Measurements from ENCODE around the gene WDR19.
A peak's percentile ranks its signal among the peaks of the same experiment; 100 is the strongest.
"Not testable (repeated sequence)": the region's sequence is repeated elsewhere in the genome, so short reads cannot be mapped to it uniquely, and the experiment has no call there.

Gene WDR19

DNA sequence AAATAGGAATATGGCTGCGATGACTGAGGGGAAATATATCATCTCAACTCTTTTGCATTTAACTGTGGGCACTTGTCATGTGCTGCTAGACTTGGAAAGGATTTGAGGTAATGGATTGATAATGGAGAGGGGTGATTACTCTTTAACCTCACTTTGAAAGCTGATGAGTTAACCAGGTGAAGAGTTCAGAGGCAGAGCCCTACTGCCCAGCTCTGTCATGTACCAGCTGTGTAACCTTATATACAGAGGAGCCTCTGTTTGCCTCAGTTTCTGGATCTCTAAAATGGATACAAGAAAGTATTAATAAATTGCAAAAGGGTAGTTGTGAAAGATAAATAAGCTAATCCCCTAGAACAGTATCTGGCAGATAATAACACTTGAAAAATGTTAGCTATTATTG is 51.5 kb downstream of the WDR19 start:
- DNase-seq, result no peak

DNA sequence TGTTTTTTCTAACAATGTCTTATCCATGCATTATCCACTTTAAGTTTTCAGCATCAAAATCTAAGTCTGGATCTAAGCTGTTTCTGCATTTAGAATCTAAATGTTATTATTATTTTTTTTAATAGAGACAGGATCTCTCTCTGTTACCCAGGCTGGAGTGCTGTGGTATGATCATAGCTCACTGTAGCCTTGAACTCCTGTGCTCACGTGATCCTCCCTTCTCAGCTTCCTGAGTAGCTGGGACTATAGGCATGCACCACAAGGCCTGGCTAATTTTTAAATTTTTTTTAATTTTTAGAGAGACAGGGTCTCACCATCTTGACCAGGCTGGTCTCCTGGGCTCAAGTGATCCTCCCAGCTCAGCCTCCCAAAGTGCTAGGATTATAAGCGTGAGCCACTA is 52.7 kb downstream of the WDR19 start:
- DNase-seq, result no peak

DNA sequence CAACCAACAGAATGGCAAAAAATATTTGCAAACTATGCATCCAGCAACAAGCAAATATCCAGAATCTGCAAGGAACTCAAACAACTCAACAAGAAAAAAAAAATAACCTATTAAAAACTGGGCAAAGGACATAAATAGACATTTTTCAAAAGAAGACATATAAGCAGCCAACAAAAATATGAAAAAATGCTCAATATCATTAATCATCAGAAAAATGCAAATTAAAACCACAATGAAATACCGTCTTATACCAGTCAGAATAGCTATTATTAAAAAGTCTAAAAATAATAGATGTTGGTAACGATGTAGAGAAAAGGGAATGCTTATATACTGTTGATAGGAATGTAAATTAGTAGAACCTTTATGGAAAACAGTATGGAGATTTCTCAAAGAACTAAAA is 53.4 kb downstream of the WDR19 start:
- DNase-seq, result no peak

DNA sequence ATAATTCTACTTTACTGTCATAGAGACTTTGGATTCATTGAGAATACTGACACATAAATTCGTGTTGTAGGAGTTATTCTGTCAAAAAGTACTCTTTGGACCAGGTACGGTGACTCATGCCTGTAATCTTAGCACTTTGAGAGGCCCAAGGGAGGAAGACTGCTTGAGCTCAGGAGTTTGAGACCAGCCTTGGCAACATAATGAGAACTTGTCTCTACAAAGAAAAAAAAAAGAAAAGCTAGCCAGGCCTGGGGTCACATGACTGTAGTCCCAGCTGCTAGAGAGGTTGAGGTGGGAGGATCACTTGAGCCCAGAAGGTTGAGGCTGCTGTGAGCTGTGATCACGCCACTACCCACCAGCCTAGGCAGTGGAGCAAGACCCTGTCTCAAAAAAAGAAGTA is 54.9 kb downstream of the WDR19 start:
- no peak for DNase-seq

DNA sequence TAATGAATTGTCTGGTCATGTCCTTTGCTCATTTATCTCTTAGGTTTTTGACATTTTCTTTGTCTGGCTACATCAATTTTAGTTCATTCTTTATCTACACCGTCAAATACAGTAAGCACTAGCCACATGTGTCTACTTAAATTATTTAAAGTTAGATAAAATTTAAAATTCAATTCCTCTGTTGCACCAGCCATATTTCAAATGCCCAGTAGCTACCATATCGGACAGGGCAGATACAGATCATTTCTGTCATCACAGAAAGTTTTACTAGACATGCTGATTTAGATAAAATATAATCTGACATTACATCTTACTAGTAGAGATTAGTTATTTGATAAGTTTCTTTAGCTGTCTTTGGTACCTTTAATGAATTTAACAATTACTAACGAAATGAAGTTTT is 61.1 kb downstream of the WDR19 start:
- DNase-seq, result no peak

DNA sequence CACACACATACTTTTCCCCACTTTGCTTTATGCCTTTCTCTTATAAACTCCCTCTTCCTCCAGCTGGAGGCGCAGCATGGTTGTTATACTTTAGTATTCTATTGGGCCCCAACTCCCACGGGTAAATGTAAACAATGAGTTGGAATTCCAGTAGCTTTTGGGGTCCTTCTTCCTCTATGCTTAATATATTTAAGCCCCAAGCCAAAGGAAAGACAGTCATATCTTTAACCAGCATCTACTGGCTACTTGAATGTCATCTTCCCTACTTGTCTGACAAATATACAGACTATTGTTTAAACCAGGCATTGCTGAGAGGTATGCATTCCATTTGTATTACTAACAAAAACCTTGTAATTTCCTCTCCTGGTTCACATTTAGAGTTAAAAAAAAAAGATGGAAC is 72.9 kb downstream of the WDR19 start:
- peak in 1 of 2 experiments; percentile 2 for DNase-seq

DNA sequence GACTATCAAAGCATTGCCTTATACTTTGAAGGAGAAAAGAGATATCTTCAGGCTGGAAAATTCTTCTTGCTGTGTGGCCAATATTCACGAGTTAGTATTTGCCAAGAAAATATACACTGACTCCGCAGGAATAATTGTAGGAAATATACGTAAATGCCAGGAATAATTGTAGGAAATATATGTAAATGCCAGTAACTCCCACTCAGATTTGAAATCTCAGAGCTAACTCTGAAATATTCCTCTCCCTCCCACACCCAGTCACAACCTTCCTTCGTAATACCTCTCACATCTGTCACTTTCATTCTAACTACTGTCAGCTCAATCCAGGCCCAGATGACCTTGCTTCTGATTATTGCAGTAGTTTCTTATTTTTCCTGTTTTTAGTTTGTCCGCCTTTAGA is 73.5 kb downstream of the WDR19 start:
- DNase-seq, result no peak

DNA sequence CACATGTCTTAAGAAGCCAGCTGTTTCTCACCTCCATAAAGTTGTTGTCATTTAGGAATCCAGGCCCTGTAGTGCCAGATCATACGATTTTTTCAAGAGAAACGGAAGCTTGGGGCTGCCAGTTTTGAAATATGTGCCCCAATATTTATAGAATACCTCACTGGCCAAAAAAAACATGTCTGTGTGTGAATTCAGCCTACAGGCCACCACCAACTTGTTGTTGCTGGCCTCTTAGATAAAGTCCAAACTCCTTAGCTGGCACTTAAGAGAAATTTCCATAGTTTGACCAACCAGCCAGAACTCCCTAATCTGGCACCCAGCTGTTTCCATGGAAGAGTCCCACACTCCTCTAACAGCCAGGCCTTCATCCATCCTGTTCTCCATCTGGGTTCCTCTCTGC is 74.1 kb downstream of the WDR19 start:
- no peak for DNase-seq

DNA sequence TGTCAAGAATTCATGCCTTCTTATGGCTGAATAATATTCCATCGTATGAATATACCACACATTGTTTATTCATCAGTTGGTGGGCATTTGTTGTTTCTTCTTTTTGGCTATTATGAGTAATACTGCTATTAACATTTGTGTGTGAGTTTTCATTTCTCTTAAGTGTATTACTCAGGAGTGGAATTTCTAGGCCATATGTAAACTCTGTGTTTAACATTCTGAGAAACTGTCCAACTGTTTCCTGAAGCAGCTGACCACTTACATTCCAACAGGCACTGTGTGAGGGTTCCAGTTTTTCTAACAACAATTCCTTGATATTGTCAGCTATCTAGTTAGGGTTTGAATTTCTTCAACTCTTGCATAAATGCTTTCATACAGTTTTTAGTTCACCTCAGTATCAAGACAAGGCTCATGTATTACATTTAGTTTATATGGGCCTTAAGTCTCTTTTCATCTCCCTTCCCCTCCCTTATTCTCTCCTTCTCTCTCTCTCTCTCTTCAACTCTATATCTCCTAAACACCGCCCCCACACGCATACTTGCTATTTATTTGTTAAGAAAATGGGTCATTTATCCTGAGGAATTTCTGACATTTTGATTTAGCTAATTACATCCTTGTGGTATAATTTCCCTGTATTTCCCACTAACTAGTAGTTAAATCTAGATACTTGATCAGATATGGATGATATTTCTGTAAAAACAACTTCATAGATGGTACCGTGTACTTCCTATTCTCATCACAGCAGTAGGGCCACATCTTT is 77.4 kb downstream of the WDR19 start:
- no peak for DNase-seq

DNA sequence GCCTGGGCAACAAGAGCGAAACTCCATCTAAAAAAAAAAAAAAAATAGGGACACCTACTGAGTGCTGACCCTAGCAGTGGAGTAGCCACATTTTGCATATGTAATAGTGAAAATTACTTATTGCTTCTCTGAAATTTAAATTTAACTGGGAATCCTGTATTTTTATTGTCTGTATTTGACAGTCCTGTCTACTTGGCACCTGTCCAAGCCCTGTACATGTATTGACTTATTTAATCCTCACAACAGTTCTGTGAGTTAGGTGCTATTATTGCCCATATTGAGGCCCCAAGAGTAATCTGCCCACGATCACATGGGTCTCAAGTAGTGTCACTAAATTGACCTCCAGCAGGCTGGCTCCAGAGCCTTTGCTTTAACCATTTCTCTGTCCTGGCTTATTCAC is 81.6 kb downstream of the WDR19 start:
- no peak for DNase-seq

DNA sequence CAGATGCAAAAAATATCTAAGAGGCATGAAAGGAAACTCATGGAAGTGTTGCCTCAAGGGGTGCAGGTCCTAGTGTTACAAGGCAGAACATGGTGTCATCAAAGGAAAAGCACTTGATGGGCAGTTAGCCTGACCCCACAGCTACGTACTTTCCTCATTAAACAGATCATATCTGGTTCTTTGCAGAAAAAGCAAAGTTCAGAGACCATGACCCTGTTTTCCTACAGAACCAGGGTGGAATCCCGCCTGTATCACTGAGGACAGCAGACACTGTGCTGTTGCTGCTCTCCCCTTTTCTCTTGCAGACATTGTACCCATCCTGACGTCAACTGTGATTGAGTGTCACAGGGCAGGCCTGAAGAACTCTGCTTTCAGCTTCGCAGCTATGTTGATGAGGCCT is 92.2 kb downstream of the WDR19 start:
- no peak for DNase-seq

DNA sequence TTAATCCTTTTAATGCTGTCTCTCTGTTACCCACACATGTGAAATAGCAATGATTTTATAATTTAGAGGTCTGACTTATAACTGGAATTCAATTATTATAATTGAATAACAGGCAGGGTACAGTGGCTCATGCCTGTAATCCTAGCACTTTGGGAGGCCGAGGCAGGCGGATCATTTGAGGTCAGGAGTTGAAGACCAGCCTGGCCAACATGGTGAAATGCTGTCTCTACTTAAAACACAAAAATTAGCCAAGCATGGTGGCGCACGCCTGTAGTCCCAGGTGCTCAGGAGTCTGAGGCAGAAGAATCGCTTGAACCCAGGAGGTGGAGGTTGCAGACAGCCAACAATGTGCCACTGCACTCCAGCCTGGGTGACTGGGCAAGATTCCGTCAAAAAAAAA is 95.3 kb downstream of the WDR19 start:
- not testable (repeated sequence) for DNase-seq

DNA sequence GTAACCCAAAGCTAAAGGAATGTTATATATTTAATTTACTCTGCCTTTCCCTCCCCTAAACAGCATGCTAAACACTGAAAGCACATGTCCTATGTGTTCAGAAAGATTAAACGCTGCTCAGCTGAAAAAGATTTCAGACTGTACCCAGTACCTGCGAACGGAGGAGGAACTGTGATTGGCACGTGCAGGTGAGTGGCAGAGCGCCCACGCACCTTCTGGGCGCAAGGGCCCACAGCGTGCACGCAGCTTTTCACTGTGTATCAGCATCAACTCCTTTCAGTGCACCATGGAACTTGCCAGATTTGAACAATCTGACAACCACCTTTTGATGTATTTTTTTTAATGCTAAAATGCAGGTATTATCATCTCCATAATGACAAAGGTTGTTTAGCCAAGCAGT is 96.1 kb downstream of the WDR19 start:
- no peak for DNase-seq

DNA sequence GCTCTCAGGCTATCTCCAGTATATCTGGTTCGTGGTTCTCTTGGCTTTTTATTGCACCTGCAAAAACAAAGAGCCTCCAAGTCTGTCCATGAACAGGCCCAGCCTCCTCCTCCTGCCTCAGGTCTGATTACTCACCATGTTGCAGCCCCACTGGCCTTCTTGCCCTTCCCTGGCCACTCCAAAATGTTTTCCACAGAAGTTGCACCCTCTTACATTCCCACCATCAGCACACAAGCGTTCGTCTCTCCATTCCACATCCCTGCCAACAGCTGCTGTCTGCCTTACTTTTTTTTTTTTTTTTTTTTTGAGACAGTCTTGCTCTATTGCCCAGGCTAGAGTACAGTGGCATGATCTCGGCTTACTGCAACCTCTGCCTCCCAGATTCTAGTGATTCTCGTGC is 97.1 kb downstream of the WDR19 start:
- DNase-seq, result no peak

DNA sequence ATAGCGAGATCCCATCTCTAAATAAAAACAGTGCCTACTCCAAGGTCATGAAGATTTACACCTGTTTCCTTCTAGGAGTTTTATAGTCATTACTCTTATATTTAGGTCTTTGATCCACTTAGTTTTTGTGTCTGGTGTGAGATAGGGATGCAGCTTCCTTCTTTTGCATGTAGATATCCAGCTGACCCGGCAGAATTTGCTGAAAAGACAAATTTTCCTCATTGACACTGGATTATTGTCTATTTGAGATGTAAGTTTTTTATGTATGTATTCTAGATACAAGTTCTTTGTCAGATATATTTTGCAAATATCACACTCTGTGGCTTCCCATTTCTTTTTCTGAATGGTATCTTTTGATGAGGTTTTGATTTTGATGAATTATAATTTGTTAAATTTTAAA is 98.4 kb downstream of the WDR19 start:
- DNase-seq, result no peak

DNA sequence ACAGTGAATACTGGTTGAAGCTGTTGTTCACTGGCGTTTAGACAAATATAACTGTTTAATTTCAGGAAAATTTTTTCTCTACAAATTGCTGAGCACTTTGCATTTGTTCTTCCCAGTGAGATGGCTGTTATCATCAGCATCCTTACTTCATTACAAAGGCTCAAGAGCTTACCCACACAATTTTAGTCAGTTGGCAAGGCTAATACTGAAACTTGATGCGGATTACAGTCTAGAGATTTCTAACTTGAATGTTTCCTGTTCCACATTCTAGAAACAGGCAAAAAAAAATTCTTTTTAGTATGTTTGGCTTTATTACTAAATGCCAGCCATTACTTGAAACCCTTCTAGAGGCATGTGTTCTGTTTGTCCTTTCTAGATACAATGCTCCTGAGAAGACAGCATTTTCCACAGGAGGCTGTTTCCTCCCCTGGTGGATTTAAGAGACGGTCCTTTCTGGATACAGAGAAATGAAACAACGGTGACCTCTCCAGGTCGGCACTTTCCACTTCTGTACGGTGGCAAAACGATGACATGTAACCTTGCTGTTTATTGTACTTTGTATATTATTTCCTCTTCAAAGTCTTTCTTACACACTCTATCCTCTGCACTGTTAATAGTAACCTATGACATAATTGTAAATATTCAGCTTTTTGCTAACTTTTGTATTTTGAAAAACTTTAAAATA is 102.9 kb downstream of the WDR19 start:
- DNase-seq, result no peak

DNA sequence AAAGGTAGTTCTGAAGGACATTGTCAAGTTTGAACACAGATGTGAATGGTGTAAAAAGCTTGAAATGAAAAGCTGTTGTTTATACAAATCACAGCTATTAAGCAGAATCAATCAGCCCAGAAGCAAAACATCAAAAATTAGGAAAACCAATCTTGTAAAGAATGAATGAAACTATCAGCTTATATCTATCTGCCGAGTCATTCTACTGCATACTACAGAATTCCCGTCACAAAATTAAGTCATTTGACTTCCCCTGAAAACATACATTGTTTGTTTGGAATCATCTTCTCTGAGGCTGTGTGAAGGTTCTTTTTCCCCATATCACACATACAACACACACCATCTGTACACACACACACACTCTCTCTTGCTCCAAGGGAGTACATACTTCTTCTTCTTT is 103.5 kb downstream of the WDR19 start:
- DNase-seq, result no peak

DNA sequence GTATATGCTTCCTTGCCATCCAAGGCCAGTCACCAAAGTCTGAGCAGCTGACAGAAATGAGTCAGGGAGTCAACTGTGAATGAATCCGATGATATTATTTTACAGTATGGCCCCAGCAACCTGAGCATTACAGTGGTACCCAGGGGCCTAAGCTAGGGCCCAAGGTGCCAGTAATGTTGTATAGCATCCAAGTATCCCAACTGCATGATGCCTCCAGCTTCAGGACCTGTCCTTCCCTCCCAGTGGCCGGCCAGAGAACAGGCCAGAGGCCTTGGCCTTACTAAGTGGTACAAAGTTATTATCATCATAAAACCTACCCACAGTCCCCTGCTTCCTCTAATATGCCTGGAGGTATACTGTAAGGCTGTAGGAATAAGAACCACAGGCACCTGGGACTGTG is 103.9 kb downstream of the WDR19 start:
- DNase-seq, result no peak

DNA sequence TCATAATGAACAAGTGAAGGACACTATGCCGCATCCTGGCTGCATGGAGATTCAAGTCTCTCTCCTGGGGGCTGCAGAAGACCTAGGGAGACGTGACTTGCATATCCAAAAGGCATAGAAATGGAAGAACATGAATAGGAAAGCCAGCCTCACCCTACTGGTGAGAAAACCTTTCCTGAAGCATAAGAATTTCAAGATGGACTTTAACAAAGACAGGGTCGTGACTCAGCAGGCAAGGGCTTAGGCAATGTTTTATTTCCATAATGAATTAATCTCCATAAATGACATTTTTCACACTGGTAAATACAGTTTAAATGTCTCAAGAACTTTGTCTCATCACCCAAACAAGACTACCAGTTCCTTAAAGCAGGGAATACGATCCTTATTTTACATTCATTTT is 104.9 kb downstream of the WDR19 start:
- DNase-seq, result no peak

DNA sequence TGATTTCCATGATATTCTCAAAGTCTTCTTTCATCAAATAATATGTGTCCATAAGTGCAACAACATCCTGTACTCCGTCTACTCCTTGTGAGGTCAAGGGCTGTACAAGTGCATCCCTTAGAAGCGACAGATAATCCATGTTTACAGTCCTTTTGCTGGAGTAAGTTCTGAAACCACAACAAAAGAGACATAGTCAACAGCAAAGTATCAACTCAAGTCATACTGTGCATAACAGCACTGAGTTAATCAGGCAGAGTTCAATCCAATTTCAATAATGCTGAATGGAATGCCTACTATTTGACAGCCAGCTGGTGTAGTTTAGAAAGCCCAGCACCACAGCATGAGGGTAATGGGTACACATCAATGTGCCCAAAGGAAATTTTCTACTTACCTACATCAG is 109.4 kb downstream of the WDR19 start:
- no peak for DNase-seq

DNA sequence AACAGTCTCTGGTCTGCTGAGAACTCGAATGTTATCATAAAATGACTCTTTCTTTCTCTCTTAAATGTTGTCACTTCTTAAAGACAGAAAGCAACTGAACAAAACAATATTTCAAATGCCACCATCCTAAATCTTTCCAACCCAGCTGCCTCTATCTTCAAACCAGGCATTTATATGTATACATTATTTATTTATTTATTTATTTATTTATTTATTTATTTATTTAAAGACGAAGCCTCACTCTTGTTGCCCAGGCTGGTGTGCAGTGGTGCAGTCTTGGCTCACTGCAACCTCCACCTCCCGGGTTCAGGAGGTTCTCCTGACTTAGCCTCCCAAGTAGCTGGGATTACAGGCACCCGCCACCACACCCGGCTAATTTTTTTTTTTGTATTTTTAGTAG is 110.1 kb downstream of the WDR19 start:
- DNase-seq, result not testable (repeated sequence)

DNA sequence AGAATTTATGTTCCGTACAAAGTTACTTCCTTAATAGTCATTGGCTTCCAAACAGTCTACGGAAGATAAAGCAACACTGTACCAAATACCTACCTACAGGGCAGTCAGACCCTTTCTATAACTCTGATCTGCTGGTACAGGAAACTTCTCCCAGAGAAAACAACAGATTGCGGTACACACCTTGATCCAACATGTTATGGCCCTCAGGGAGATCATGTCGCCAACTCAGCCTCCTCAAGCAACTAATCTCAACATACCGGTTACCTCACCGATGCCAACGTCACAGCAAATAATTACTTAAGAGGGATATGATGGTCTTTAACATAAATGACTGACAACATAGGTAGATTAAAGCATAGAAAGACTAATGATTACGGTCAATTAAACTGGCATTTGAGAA is 113.5 kb downstream of the WDR19 start:
- no peak for DNase-seq

DNA sequence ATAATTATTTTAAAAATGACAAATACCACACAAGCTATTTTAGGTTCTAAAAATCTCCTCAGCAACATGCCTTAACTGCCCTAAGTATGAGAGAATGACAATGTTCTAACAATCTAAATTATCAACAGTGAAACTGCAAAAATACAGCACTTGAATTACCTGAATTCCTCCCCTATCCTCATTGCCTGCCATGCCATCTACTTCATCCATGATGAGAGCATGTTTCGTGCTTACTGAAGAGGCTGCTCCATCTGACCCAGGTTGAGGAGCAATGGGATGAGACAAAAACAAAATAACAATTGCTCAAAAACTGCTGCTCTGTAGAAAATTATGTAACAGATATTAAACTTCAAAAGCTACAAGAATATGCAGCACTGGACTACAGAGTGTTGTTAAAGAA is 120.6 kb downstream of the WDR19 start:
- DNase-seq, result no peak

DNA sequence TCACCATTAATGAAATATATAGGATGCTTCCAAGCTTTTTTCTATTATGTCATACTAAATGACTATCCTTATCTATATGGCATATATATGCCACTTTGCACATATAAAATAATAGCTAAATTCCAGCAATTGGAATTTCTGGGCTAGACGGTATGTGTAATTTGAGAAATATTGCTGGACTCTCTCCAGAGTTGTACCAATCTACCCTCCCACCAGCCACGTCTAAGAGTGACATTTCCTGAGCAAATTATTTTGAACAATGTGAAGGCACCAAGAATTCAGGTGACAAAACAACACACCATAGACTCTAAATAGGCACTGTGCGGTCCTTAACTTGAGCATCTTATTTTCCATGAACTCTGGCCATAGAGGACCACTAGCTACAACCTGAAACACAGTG is 121.5 kb downstream of the WDR19 start:
- DNase-seq, result no peak

DNA sequence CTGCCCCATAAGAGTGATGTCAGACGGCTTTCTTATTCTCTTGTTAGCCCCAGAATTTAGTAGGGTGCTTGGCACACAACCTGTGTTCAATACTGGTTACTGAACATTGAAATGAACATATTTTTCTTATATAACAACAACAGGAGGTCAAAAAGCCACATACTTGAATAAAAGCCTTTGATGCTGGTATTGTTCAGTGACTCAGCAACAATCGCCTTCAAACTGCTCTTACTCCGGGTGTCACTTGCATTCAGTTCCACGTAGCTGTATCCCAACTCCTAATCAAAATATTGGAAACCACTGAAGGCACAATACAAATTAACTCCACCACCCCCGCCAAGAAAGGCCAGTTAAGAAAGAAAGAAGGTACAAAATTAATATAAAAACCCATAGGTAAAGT is 122.3 kb downstream of the WDR19 start:
- no peak for DNase-seq
